ENCODE data around the gene COL9A3. TPM values are rescaled to one million over a fixed set of nuclear protein-coding genes. Genes with fewer than 3 reads are reported as not detected.

Gene COL9A3
- total RNA-seq, 1 experiment from 2014 or later, result 150 TPM

DNA sequence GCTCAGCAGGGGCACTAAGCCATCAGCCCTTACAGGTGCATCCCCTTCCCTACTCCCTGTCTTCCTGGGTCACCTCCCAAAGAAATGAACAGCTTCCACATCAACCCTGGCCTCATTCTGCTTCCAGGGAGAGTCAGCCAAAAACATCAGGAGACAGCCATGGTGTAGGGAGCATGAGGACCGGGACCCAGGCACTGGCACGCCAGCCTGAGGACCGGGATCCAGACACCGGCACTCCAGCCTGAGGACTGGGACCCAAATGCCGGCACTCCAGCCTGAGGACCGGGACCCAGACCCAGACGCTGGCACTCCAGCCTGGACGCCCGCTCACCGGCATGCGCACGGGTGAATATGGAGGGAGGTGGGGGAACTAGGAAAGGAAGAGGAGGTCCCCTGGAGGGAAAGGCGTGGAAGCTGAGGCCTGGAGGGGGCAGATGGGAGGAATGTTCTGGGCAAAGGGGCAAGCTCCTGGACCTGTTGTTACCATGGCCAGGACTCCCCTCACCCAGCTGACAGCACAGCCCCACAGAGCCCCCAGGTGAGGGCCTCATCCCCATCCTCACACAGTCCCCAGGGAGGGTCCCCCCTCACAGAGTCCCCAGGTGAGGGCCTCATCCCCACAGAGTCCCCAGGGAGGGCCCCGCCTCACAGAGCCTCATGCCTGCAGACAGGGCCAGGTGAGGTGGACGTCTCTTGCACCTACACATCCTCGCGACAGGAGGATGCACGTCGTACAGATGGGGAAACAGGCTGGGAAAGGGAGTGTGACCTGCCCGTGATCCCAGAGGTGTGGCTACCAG lies 46.5 kb upstream of the COL9A3 start:
- H3K36me3 Mint-ChIP-seq (ENCODE audit: insufficient read depth in 1 of 3, low read depth in 3 of 3), result no peaks in the 10 kb centered on the region
- no peak overlapping the region for H3K23ac ChIP-seq (ENCODE audit: insufficient read length, low read depth, low read length)
- no peak overlapping the region for H2BK15ac ChIP-seq (ENCODE audit: low read depth, low read length)
- H3K79me2 ChIP-seq (ENCODE audit: insufficient read depth, low read length), result no peaks in the 10 kb centered on the region
- H3K27me3 ChIP-seq (ENCODE audit: insufficient read depth, low read length), result no peaks in the 10 kb centered on the region
- peaks cover 16% of the 10 kb centered on the region for H3K27me3 Mint-ChIP-seq (ENCODE audit: low read depth)
- no peaks in the 10 kb centered on the region for H3K9me3 ChIP-seq (ENCODE audit: control insufficient read depth, low read depth, low read length)
- no peaks in the 10 kb centered on the region for H3K23me2 ChIP-seq (ENCODE audit: insufficient read length, low read depth, low read length, poor library complexity, severe bottlenecking)
- H3K4me1 Mint-ChIP-seq, result peaks cover 2 to 19% of the 10 kb centered on the region in 2 experiments; a peak in 3 of 4 replicates
- TF ChIP-seq, protein P1, sequence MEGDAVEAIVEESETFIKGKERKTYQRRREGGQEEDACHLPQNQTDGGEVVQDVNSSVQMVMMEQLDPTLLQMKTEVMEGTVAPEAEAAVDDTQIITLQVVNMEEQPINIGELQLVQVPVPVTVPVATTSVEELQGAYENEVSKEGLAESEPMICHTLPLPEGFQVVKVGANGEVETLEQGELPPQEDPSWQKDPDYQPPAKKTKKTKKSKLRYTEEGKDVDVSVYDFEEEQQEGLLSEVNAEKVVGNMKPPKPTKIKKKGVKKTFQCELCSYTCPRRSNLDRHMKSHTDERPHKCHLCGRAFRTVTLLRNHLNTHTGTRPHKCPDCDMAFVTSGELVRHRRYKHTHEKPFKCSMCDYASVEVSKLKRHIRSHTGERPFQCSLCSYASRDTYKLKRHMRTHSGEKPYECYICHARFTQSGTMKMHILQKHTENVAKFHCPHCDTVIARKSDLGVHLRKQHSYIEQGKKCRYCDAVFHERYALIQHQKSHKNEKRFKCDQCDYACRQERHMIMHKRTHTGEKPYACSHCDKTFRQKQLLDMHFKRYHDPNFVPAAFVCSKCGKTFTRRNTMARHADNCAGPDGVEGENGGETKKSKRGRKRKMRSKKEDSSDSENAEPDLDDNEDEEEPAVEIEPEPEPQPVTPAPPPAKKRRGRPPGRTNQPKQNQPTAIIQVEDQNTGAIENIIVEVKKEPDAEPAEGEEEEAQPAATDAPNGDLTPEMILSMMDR (conservative IDR thresholded peaks at IDR 0.05), result no peak
- H2AK5ac ChIP-seq (ENCODE audit: insufficient read length, low read length), result no peak overlapping the region
- H3K27ac Mint-ChIP-seq, result no peak overlapping the region
- H3T11ph ChIP-seq (ENCODE audit: low read length), result no peak overlapping the region
- no peak overlapping the region for H2BK120ac ChIP-seq (ENCODE audit: low read depth, low read length, poor library complexity, severe bottlenecking)
- no peak overlapping the region for H3K4me3 Mint-ChIP-seq
- no peak overlapping the region for H3K4me2 ChIP-seq (ENCODE audit: insufficient read depth, insufficient read length, low read length)
- no peaks in the 10 kb centered on the region for H3K79me1 ChIP-seq (ENCODE audit: insufficient read depth, low read depth, low read length, poor library complexity, severe bottlenecking)
- H3K18ac ChIP-seq (ENCODE audit: insufficient read length, low read depth, low read length), result no peak overlapping the region
- no peak overlapping the region for H2AFZ ChIP-seq (ENCODE audit: low read length)
- no peak overlapping the region for H3K56ac ChIP-seq (ENCODE audit: insufficient read length, low read depth, low read length)
- H3K14ac ChIP-seq (ENCODE audit: insufficient read depth, low read length), result no peak overlapping the region
- H3K4ac ChIP-seq (ENCODE audit: low read depth, low read length), result no peak overlapping the region
- H4K91ac ChIP-seq (ENCODE audit: insufficient read length, low read depth, low read length), result no peak overlapping the region
- H3K9ac ChIP-seq (ENCODE audit: extremely low read depth, insufficient read length, low read length), result no peak overlapping the region
- no CpG with 5 or more reads among the region's 20 CpGs for WGBS (ENCODE audit: extremely low coverage, insufficient read length, low lambda C conversion rate)
- no peak overlapping the region for H4K8ac ChIP-seq (replicated peaks; ENCODE audit: insufficient read length, low read depth, low read length)
- no peaks in the 10 kb centered on the region; a peak in 1 of 5 replicates for H3K9me3 Mint-ChIP-seq
- H4K5ac ChIP-seq (ENCODE audit: insufficient read length, low read depth, low read length), result no peak overlapping the region
- no peaks in the 10 kb centered on the region for H4K20me1 ChIP-seq (ENCODE audit: control insufficient read depth, insufficient read depth, insufficient read length)
- no peak overlapping the region for H2BK12ac ChIP-seq (ENCODE audit: insufficient read length, low read depth, low read length)
- no peak overlapping the region for H3K27ac ChIP-seq (ENCODE audit: insufficient read length, low read depth, low read length)
- H2BK5ac ChIP-seq (ENCODE audit: insufficient read length, low read length), result no peak overlapping the region
- DNase-seq, result no peak
- H3K4me1 ChIP-seq (ENCODE audit: insufficient read depth, low read length), result no peaks in the 10 kb centered on the region
- no peak overlapping the region for H2BK20ac ChIP-seq (ENCODE audit: low read depth, low read length, poor library complexity, severe bottlenecking)

Data from H9 (cell line).